SJCRH30 (cell line): ENCODE measurements around the gene C1S. TPM values are rescaled to one million over a fixed set of nuclear protein-coding genes. Genes with fewer than 3 reads are reported as not detected.

Experiments
- DNase-seq, 2 experiments: peaks; one replicate each; pipeline ENCODE4 v3.0.0-alpha.2; 2015 to 2020
- H3K27ac ChIP-seq: fragments of 250-450 bp; sonication (Bioruptor Pico); 2 replicates; pipeline ENCODE4 v1.5.1; 2020; ENCODE audit warnings: mild to moderate bottlenecking, moderate library complexity
- H3K27me3 ChIP-seq: fragments of 250-450 bp; sonication (Bioruptor Pico); 2 replicates; pipeline ENCODE4 v1.5.1; 2020; ENCODE audit warnings: mild to moderate bottlenecking, moderate library complexity
- H3K36me3 ChIP-seq: fragments of 250-450 bp; sonication (Bioruptor Pico); 2 replicates; pipeline ENCODE4 v1.5.1; 2020; ENCODE audit warnings: mild to moderate bottlenecking, moderate library complexity
- H3K4me1 ChIP-seq: fragments of 250-450 bp; sonication (Bioruptor Pico); 2 replicates; pipeline ENCODE4 v1.5.1; 2020; ENCODE audit warnings: mild to moderate bottlenecking, moderate library complexity
- H3K4me3 ChIP-seq: fragments of 250-450 bp; sonication (Bioruptor Pico); 2 replicates; pipeline ENCODE4 v1.5.1; 2020; ENCODE audit warnings: mild to moderate bottlenecking, moderate library complexity
- H3K9me3 ChIP-seq: fragments of 250-450 bp; sonication (Bioruptor Pico); replicated peaks from 2 replicates; pipeline ENCODE4 v1.5.1; 2020; ENCODE audit warnings: mild to moderate bottlenecking, moderate library complexity
- total RNA-seq: library from RNA; depleted of rRNA; stranded (reverse); fragments of >200 nt; shearing (Covaris generic); gene quantifications from 2 replicates; pipeline ENCODE4 v1.2.3, GENCODE V29; 2014; rRNA removed

C1S gene
- total RNA-seq, 1 experiment from 2014 or later: 0.61 TPM

GRCh38 chr12:7109572-7109920 lies 49.0 kb downstream of the C1S start:
- no peak for DNase-seq
- Histone ChIP-seq H3K27ac (no peak overlapping the region), H3K36me3 (no peaks in the 10 kb centered on the region), H3K4me1 (no peaks in the 10 kb centered on the region), H3K9me3 (no peaks in the 10 kb centered on the region), H3K4me3 (peak overlapping the region; percentile 67), H3K27me3 (no peaks in the 10 kb centered on the region)

- Histone ChIP-seq H3K9me3 (no peaks in the 10 kb centered on the region), H3K4me3 (no peak overlapping the region), H3K27me3 (no peaks in the 10 kb centered on the region), H3K4me1 (no peaks in the 10 kb centered on the region), H3K36me3 (no peaks in the 10 kb centered on the region), H3K27ac (no peak overlapping the region)
- DNase-seq: no peak
Measured at GRCh38 chr12:7110661-7111060, 50.1 kb downstream of the C1S start.

- no peaks in the 10 kb centered on the region for H3K27me3 ChIP-seq
- H3K4me3 ChIP-seq: no peak overlapping the region
- H3K27ac ChIP-seq: no peak overlapping the region
- H3K9me3 ChIP-seq: no peaks in the 10 kb centered on the region
- DNase-seq: no peak
- H3K4me1 ChIP-seq: no peaks in the 10 kb centered on the region
- no peaks in the 10 kb centered on the region; the same call in 1 of the 2 replicates for H3K36me3 ChIP-seq
Measured at GRCh38 chr12:7112041-7112440, 51.5 kb downstream of the C1S start.

DNA sequence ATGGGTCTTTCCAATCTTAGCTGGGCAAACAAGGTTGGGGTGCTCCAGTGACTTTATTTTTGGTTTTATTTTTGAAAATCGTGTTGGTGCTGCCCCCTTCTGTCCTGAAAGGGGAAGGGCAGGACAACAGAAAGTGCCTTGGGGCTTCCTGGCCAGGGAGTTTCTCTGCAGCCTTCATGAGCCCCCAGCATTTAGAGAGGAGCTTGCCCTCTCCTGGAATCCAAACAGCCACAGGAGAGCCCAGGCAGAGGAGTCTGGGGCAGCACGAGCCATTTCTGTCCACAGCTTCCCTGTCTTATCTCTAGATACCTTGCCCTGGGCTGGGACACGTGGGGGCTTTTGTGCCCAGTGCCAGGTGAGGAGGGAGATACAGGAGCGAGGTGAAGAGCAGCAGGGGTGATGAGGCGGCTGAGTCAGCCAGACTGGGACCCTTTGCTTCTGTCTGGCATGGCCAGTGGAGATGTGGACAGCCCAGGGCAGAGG lies 52.9 kb downstream of the C1S start:
- Histone ChIP-seq H3K9me3 (no peaks in the 10 kb centered on the region), H3K4me1 (no peaks in the 10 kb centered on the region), H3K27ac (no peak overlapping the region), H3K4me3 (no peak overlapping the region), H3K36me3 (no peaks in the 10 kb centered on the region; the same call in 1 of the 2 replicates), H3K27me3 (no peaks in the 10 kb centered on the region)
- DNase-seq: peak; percentile 26 to 68

GRCh38 chr12:7114008-7114407 lies 53.5 kb downstream of the C1S start:
- no peak overlapping the region for H3K4me3 ChIP-seq
- H3K9me3 ChIP-seq: no peaks in the 10 kb centered on the region
- H3K27ac ChIP-seq: no peak overlapping the region
- H3K27me3 ChIP-seq: no peaks in the 10 kb centered on the region
- H3K36me3 ChIP-seq: no peaks in the 10 kb centered on the region; the same call in 1 of the 2 replicates
- no peak for DNase-seq
- H3K4me1 ChIP-seq: no peaks in the 10 kb centered on the region

DNA sequence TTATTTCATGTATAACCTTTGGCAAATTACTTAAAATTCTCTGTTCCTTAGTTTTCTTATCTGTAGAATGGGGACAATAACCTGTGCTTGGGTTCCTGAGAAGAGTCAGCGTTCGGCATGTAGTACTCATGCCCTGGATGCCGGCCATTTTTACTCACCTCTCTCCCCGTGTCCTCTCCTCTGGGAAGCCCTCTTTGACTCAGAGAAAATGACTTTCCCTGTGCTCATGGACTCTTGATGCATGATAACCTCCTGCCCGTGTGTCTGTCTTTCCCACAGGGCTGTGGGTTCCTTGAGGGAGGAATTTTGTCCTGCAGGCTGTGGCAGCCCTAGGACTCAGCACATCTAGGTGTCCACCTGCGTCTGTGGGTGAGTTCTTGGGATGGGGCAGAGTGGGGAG lies 54.3 kb downstream of the C1S start:
- no peaks in the 10 kb centered on the region; the same call in 1 of the 2 replicates for H3K36me3 ChIP-seq
- H3K27ac ChIP-seq: no peak overlapping the region
- H3K9me3 ChIP-seq: no peaks in the 10 kb centered on the region
- no peak overlapping the region for H3K4me3 ChIP-seq
- H3K4me1 ChIP-seq: no peaks in the 10 kb centered on the region
- DNase-seq: no peak
- no peaks in the 10 kb centered on the region for H3K27me3 ChIP-seq

DNA sequence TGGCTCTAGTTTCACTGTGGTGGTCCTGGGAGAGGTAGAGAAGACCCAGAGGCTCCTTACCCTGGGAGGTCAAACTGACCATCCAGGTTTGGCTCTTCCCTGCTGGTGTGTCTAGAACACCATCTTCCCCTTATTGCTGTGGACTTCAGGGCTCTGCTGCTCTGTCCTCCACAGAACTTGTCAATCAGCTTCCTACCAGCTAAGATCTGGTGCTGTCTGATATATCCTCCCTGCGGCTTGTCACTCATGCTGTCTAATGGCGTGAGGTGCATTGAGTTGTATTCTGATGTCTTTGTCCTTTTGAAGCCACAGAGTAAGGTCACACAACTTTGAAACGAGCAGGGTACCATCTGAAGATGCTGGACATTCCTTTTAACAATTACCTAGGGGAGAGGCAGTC lies 55.7 kb downstream of the C1S start:
- no peak overlapping the region for H3K27ac ChIP-seq
- H3K9me3 ChIP-seq: no peaks in the 10 kb centered on the region
- no peaks in the 10 kb centered on the region for H3K4me1 ChIP-seq
- no peaks in the 10 kb centered on the region for H3K27me3 ChIP-seq
- H3K4me3 ChIP-seq: no peak overlapping the region
- DNase-seq: no peak
- no peaks in the 10 kb centered on the region; the same call in 1 of the 2 replicates for H3K36me3 ChIP-seq

GRCh38 chr12:7116916-7117315 lies 56.4 kb downstream of the C1S start:
- H3K27ac ChIP-seq: no peak overlapping the region
- no peak overlapping the region for H3K4me3 ChIP-seq
- H3K9me3 ChIP-seq: no peaks in the 10 kb centered on the region
- H3K36me3 ChIP-seq: no peaks in the 10 kb centered on the region; the same call in 1 of the 2 replicates
- H3K4me1 ChIP-seq: no peaks in the 10 kb centered on the region
- no peak for DNase-seq
- H3K27me3 ChIP-seq: no peaks in the 10 kb centered on the region

DNA sequence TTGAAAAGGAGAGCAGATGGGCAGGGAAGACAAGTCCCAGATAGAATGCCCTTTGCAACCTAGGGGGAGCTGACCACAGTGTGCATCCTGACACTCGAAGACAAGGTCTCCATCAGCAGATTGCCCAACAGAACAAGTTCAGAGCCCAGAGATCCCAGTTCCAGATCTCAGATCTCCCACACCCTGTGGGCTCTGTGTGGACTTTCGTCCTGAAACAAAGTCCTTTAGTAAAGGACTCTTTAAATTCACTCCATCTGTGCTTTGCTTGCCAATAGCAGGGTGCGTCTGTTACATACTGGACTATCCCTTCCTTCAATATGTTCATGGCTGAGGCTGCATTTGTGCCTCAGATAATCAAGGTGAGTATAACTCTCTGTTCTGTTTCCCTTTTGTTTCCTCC lies 57.2 kb downstream of the C1S start:
- Histone ChIP-seq H3K27me3 (no peaks in the 10 kb centered on the region), H3K4me1 (no peaks in the 10 kb centered on the region), H3K27ac (no peak overlapping the region), H3K4me3 (no peak overlapping the region), H3K36me3 (no peaks in the 10 kb centered on the region; the same call in 1 of the 2 replicates), H3K9me3 (no peaks in the 10 kb centered on the region)
- no peak for DNase-seq

DNA sequence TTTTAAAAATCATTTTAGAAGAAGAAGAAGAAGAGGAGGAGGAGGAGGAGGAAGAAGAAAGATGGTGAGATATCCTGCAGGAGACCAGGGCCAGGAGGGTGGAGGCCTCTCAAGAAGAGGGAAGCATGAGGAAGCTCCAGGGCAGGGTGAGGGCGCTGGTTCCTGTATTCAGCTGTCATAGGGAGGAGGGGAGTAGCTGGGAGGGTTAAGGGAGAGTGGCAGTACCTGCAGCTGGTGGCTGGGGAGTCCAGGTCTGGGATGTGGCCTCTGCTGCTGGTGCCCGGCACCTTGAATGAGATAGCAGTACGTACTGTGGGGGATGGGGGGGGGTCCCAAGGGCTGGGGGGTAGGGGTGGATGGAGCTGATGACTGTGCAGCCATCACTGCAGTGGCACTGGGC lies 58.4 kb downstream of the C1S start:
- no peak for DNase-seq
- Histone ChIP-seq H3K36me3 (no peaks in the 10 kb centered on the region; the same call in 1 of the 2 replicates), H3K4me1 (no peaks in the 10 kb centered on the region), H3K4me3 (no peak overlapping the region), H3K9me3 (no peaks in the 10 kb centered on the region), H3K27ac (no peak overlapping the region), H3K27me3 (peaks cover under 1% of the 10 kb centered on the region; the same call in 1 of the 2 replicates)

DNA sequence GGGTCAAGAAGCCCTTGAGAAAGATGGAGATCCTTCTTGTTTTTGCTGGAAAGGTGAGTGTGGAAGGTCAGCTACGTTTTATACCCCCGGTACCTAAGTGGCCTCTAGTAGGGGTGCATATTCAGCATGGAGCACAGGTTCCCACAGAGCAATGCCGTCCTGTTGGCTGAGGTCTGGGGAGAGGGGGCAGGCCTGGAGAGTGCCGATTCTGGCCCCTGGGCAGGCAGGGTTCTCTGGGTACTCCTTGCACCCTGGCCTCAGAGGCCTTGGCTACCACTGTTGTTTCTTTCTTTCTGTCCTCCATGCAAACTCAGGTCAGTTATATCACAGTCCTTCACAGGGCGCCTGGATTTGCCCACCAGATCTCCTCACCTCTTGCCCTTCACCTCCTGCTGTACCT lies 59.6 kb downstream of the C1S start:
- Histone ChIP-seq H3K9me3 (no peaks in the 10 kb centered on the region), H3K27me3 (peaks cover 5% of the 10 kb centered on the region; the same call in 1 of the 2 replicates), H3K4me1 (no peaks in the 10 kb centered on the region), H3K27ac (no peak overlapping the region), H3K4me3 (no peak overlapping the region), H3K36me3 (no peaks in the 10 kb centered on the region; the same call in 1 of the 2 replicates)
- no peak for DNase-seq

Other genes starting within 250 kb of the C1S start
- gene GPR162, start 238.9 kb upstream of the C1S start, total RNA-seq: 2.2 and 3.5 TPM in 2 replicates
- 13.7 and 19.3 TPM in 2 replicates for gene P3H3, start 232.3 kb upstream of the C1S start, total RNA-seq
- 2.2 and 3.2 TPM in 2 replicates for gene GNB3, start 219.8 kb upstream of the C1S start, total RNA-seq
- 96.8 and 104 TPM in 2 replicates for gene CDCA3, start 209.4 kb upstream of the C1S start, total RNA-seq
- gene USP5, start 208.6 kb upstream of the C1S start, total RNA-seq: 76.7 and 78.0 TPM in 2 replicates
- 1,296 and 1,386 TPM in 2 replicates for gene TPI1, start 193.2 kb upstream of the C1S start, total RNA-seq
- gene SPSB2, start 187.4 kb upstream of the C1S start, total RNA-seq: 2.6 and 3.7 TPM in 2 replicates
- 3.6 and 3.8 TPM in 2 replicates for gene LRRC23, start 155.9 kb upstream of the C1S start, total RNA-seq
- gene ENO2, start 146.1 kb upstream of the C1S start, total RNA-seq: 1.8 and 2.1 TPM in 2 replicates
- 13.2 and 14.2 TPM in 2 replicates for gene ATN1, start 132.8 kb upstream of the C1S start, total RNA-seq
- gene RNU7-1, start 116.9 kb upstream of the C1S start, total RNA-seq: not detected in 2 replicates
- gene C12orf57, start 116.7 kb upstream of the C1S start, total RNA-seq: 193 and 245 TPM in 2 replicates
- 0.18 and 0.38 TPM in 2 replicates for gene PTPN6, start 109.4 kb upstream of the C1S start, total RNA-seq
- 310 and 322 TPM in 2 replicates for gene PHB2, start 90.1 kb upstream of the C1S start, total RNA-seq
- 54.9 and 57.7 TPM in 2 replicates for gene EMG1, start 89.8 kb upstream of the C1S start, total RNA-seq
- 19.6 and 19.9 TPM in 2 replicates for gene LPCAT3, start 42.2 kb upstream of the C1S start, total RNA-seq
- 1.5 and 3.4 TPM in 2 replicates for gene C1R, start 31.7 kb downstream of the C1S start, total RNA-seq
- gene C1RL, start 48.5 kb downstream of the C1S start, total RNA-seq: 4.0 and 4.7 TPM in 2 replicates
- gene RBP5, start 68.2 kb downstream of the C1S start, total RNA-seq: not detected in 2 replicates
- 6.5 and 6.9 TPM in 2 replicates for gene CLSTN3, start 69.7 kb downstream of the C1S start, total RNA-seq
- gene PEX5, start 129.0 kb downstream of the C1S start, total RNA-seq: 27.4 and 29.7 TPM in 2 replicates
- not detected in 2 replicates for gene ACSM4, start 243.4 kb downstream of the C1S start, total RNA-seq